Stimulated activated CD8-positive, alpha-beta memory T cell treated with anti-CD3 and anti-CD28 coated beads, Interleukin-7, amount 100 ng/mL, for 4 hours (primary cell): ENCODE results near the gene FAM184B.

ENCODE experiments used
- DNase-seq, 2 donors: peaks; one replicate each; pipeline ENCODE4 v3.0.0-alpha.2; 2020; ENCODE audit warnings: low read depth in 2 of 2

The FAM184B gene

DNA sequence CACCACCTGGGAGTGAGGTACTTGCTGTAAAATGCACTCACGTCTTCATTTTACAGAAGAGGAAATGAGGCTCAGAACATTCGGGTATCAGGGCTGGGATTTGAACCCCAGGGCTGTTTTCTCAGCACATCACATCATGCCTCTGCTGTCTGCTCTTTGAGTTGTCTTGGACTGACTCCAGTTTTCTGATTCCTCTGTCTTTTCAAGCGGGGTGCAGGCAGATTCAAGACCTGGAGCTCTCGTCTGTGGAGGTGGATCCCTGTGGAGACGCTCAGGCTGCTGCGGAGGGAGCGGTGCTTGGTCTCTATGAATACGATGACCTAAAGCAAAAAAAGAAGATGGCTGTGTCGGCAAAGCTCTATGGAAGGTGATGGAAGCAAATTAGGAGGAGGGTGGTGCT lies 198.1 kb downstream of the FAM184B start:
- DNase-seq, result no peak

DNA sequence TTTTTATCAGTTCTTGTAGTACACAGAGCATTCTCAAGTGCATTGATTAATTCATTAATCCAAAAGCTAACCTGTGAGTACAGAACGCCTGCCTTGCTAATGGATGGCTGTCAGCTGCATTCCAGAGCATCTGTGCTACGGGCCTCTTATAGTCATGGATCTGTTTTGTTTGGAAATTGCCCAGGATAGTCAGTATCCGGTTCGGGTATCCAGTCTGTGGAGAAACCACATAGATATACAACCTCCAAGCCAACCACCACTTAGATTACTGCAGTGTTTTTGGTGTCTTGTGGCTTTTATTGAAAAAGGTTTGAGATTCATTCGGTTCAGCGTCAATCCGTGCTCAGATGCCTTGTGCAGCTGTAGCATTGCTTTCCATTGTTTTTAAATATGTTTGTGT lies 200.5 kb downstream of the FAM184B start:
- no peak for DNase-seq
